HepG2 (cell line): ENCODE measurements around the gene EPB41L2. TPM values are rescaled to one million over a fixed set of nuclear protein-coding genes. Genes with fewer than 3 reads are reported as not detected.

ENCODE experiments used
- ATF5 ChIP-seq: sonication (generic); formaldehyde crosslinking; IDR thresholded peaks from 2 replicates; pipeline ENCODE4 v1.4.0; 2020; ENCODE audit warnings: mild to moderate bottlenecking, low read depth, missing genetic modification reagents
- BRD4 ChIP-seq: sonication (generic); formaldehyde crosslinking; IDR thresholded peaks from 2 replicates; pipeline ENCODE4 v1.4.0; 2020; ENCODE audit warnings: missing genetic modification reagents
- CC2D1A ChIP-seq: sonication (generic); formaldehyde crosslinking; IDR thresholded peaks from 2 replicates; pipeline ENCODE4 v1.8.1; 2023; ENCODE audit warnings: mild to moderate bottlenecking, missing genetic modification reagents
- ERF ChIP-seq: IDR thresholded peaks from 2 replicates; pipeline ENCODE4 v1.6.1; 2018; ENCODE audit warnings: missing biosample characterization, missing genetic modification reagents
- GATAD1 ChIP-seq: IDR thresholded peaks from 2 replicates; pipeline ENCODE4 v1.6.1; 2016; ENCODE audit warnings: missing genetic modification reagents, missing compliant biosample characterization
- HNRNPLL ChIP-seq: fragments of 200-400 bp; formaldehyde crosslinking; IDR thresholded peaks from 2 replicates; pipeline ENCODE4 v1.6.1; 2017; ENCODE audit warnings: mild to moderate bottlenecking, low read depth, low read length; ENCODE audit not compliant: poor library complexity, severe bottlenecking
- IRF2 ChIP-seq: IDR thresholded peaks from 2 replicates; pipeline ENCODE4 v1.6.1; 2018; ENCODE audit warnings: missing genetic modification reagents, missing compliant biosample characterization
- KDM4B ChIP-seq: sonication (generic); formaldehyde crosslinking; IDR thresholded peaks from 2 replicates; pipeline ENCODE4 v1.4.0; 2020; ENCODE audit warnings: missing genetic modification reagents
- KDM6A ChIP-seq: IDR thresholded peaks from 2 replicates; pipeline ENCODE4 v1.6.1; 2016; ENCODE audit warnings: low read depth
- KLF12 ChIP-seq: sonication (generic); formaldehyde crosslinking; IDR thresholded peaks from 2 replicates; pipeline ENCODE4 v1.4.0; 2020; ENCODE audit warnings: missing genetic modification reagents, borderline replicate concordance
- MTF2 ChIP-seq: sonication (generic); formaldehyde crosslinking; IDR thresholded peaks from 2 replicates; pipeline ENCODE4 v1.5.0; 2020; ENCODE audit warnings: missing genetic modification reagents, borderline replicate concordance
- NRL ChIP-seq: sonication (generic); formaldehyde crosslinking; IDR thresholded peaks from 2 replicates; pipeline ENCODE4 v1.5.0; 2020; ENCODE audit warnings: missing genetic modification reagents, mild to moderate bottlenecking, moderate library complexity, borderline replicate concordance
- PLSCR1 ChIP-seq: sonication (generic); formaldehyde crosslinking; IDR thresholded peaks from 2 replicates; pipeline ENCODE4 v1.5.0; 2020; ENCODE audit warnings: missing genetic modification reagents, mild to moderate bottlenecking, borderline replicate concordance
- POGK ChIP-seq: sonication (generic); formaldehyde crosslinking; conservative IDR thresholded peaks from 2 replicates; pipeline ENCODE4 v1.8.0; 2022; ENCODE audit warnings: mild to moderate bottlenecking, moderate library complexity, missing genetic modification reagents
- RBFOX2 ChIP-seq: fragments of 200-400 bp; formaldehyde crosslinking; IDR thresholded peaks from 2 replicates; pipeline ENCODE4 v1.6.1; 2017; ENCODE audit warnings: low read depth, mild to moderate bottlenecking, low read length
- RFX3 ChIP-seq: IDR thresholded peaks from 2 replicates; pipeline ENCODE4 v1.6.1; 2016; ENCODE audit warnings: missing biosample characterization, missing genetic modification reagents
- SIN3A ChIP-seq: IDR thresholded peaks from 2 replicates; pipeline ENCODE4 v1.6.1; 2011; ENCODE audit warnings: low read depth, mild to moderate bottlenecking, control low read depth, low read length, borderline replicate concordance
- SMYD3 ChIP-seq: sonication (generic); formaldehyde crosslinking; IDR thresholded peaks from 2 replicates; pipeline ENCODE4 v1.8.1; 2023; ENCODE audit warnings: mild to moderate bottlenecking, missing genetic modification reagents
- ZBTB8A ChIP-seq: sonication (generic); formaldehyde crosslinking; IDR thresholded peaks from 2 replicates; pipeline ENCODE4 v1.4.0; 2020; ENCODE audit warnings: mild to moderate bottlenecking, low read depth, missing genetic modification reagents, borderline replicate concordance
- ZNF138 ChIP-seq: sonication (generic); formaldehyde crosslinking; IDR thresholded peaks from 2 replicates; pipeline ENCODE4 v1.5.0; 2020; ENCODE audit warnings: mild to moderate bottlenecking, low read depth, missing genetic modification reagents
- ZNF230 ChIP-seq: sonication (generic); formaldehyde crosslinking; IDR thresholded peaks from 2 replicates; pipeline ENCODE4 v1.4.0; 2020; ENCODE audit warnings: mild to moderate bottlenecking, missing genetic modification reagents
- ZNF34 ChIP-seq: sonication (generic); formaldehyde crosslinking; IDR thresholded peaks from 2 replicates; pipeline ENCODE4 v1.4.0; 2020; ENCODE audit warnings: mild to moderate bottlenecking, missing genetic modification reagents, borderline replicate concordance
- ZNF513 ChIP-seq: sonication (generic); formaldehyde crosslinking; conservative IDR thresholded peaks from 2 replicates; pipeline ENCODE4 v1.5.0; 2020; ENCODE audit warnings: missing genetic modification reagents
- ZNF589 ChIP-seq: sonication (generic); formaldehyde crosslinking; conservative IDR thresholded peaks from 2 replicates; pipeline ENCODE4 v1.8.0; 2022; ENCODE audit warnings: mild to moderate bottlenecking, moderate library complexity, missing genetic modification reagents
- ZNF660 ChIP-seq: sonication (generic); formaldehyde crosslinking; IDR thresholded peaks from 2 replicates; pipeline ENCODE4 v1.5.1; 2020; ENCODE audit warnings: mild to moderate bottlenecking, low read depth, missing genetic modification reagents, borderline replicate concordance
- polyA plus RNA-seq, 8 experiments: library from polyadenylated mRNA; depleted of rRNA in 3 of 8; stranded (reverse) in 7 of 8; unstranded in 1 of 8; fragments of >200 nt; fragmentation: Illumina TruSeq in 4 of 8; extraction: Trizol in 4 of 8; gene quantifications; 2 replicates each; pipeline versions ENCODE4 v1.2.1 to v1.2.3, GENCODE V29; 2011 to 2016; ENCODE audit warnings: low read depth in 4 of 8, missing spikeins in 1 of 8, mixed read lengths in 1 of 8; ENCODE audit not compliant: insufficient read depth in 1 of 8
- total RNA-seq, 5 experiments: library from RNA; depleted of rRNA; stranded (reverse); fragments of >200 nt; fragmentation: Illumina TruSeq; extraction: Trizol; gene quantifications; 2 replicates each; pipeline ENCODE4 v1.2.3, GENCODE V29; 2016; ENCODE audit warnings: low read depth in 1 of 5

The EPB41L2 gene
- total and polyA plus RNA-seq, 2 of the 13 experiments (the other 11 are each of a cell fraction or from before 2014, with no cell fraction given), result 41.7 to 56.4 TPM

- TF ChIP-seq ZNF660 (CRISPR knock-in tag) (no peak), ERF (CRISPR knock-in tag) (peak; percentile 24; the same call in 1 of the 2 replicates), NRL (no peak), GATAD1 (no peak), PLSCR1 (CRISPR knock-in tag) (no peak), IRF2 (CRISPR knock-in tag) (no peak), HNRNPLL (no peak), BRD4 (no peak), POGK (CRISPR knock-in tag) (no peak), ZNF589 (CRISPR knock-in tag) (0 out of 2 replicates have a peak, but pooled peaks have one; percentile 19), ZNF230 (CRISPR knock-in tag) (peak; percentile 44), ATF5 (CRISPR knock-in tag) (no peak), RBFOX2 (no peak), ZBTB8A (peak; percentile 43; the same call in 1 of the 2 replicates), MTF2 (CRISPR knock-in tag) (no peak), KDM6A (CRISPR knock-in tag) (no peak), ZNF513 (no peak), ZNF138 (CRISPR knock-in tag) (no peak), ZNF34 (no peak), SMYD3 (no peak), KLF12 (no peak), SIN3A (no peak), CC2D1A (CRISPR knock-in tag) (no peak), KDM4B (CRISPR knock-in tag) (no peak), RFX3 (no peak)
Observed at GRCh38 chr6:130826442-130827246, 236.4 kb downstream of the EPB41L2 start (continued).
